ENCODE measurements around the gene BARX2. TPM values are rescaled to one million over a fixed set of nuclear protein-coding genes. Genes with fewer than 3 reads are reported as not detected.
"Not testable (repeated sequence)": the region's sequence is repeated elsewhere in the genome, so short reads cannot be mapped to it uniquely, and the experiment has no call there.

Gene BARX2, protein sequence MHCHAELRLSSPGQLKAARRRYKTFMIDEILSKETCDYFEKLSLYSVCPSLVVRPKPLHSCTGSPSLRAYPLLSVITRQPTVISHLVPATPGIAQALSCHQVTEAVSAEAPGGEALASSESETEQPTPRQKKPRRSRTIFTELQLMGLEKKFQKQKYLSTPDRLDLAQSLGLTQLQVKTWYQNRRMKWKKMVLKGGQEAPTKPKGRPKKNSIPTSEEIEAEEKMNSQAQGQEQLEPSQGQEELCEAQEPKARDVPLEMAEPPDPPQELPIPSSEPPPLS
- total RNA-seq, result 1 to 10 TPM in 1 of 4 donors, not detected in 3; 2.1 TPM

DNA sequence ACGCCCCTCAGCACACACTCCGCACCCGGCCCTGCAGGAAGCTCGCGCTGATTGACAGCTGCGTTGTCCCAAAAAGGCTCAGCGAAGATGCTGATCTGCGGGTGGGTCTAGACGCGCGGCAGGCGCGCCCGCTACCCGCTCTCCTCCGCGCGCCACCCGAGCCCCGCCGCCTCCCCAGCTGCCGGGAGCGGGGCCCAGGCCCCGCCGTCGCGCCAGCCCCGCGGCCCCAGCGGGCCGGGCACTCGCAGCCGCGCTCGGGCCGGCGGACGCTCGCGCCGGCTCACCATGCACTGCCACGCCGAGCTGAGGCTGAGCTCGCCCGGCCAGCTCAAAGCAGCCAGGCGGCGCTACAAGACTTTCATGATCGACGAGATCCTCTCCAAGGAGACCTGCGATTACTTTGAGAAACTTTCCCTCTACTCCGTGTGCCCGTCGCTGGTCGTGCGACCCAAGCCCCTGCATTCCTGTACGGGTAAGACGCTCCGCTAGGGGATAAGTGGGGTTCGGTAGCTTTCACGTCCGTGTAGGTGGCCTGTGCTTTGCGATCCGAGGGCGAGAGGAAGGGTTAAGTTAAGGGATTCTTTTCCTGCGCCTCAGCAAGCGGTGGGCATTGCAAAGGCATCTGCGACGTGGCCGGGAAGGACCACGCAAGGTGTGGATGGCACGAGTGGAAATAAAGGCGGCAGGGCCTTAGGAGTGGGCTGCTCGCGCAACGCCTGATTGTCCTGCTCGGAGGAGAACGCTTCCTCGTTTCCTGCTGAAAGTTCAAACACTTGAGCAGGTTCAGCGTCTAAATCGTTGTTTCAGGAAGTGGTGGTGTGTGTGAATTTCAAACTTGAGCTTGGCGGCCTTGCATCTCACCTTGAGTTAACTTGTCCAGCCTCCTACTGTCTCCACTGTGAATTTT lies at the start of gene BARX2:
Gene BARX2, plus strand, starts transcription at position 98 of the 907 bp plus-strand sequence. Its CDS starts 188 bp downstream, at position 286.
- H3K9me3 ChIP-seq, result no peaks in the 10 kb centered on the region
- H3K4me1 ChIP-seq, result peaks cover 0 to 43% (median 27%) of the 10 kb centered on the region in 3 donors
- no peak within 1 kb of the TSS for H3K27ac ChIP-seq
- peak within 1 kb of the TSS in 1 of 2 donors; percentile 47 for H3K4me3 ChIP-seq
- no peak for ATAC-seq
- H3K36me3 ChIP-seq, result no peaks in the 10 kb centered on the region
- no peak for TF ChIP-seq POLR2A (IDR thresholded peaks at IDR 0.05)
- TF ChIP-seq, protein P1, sequence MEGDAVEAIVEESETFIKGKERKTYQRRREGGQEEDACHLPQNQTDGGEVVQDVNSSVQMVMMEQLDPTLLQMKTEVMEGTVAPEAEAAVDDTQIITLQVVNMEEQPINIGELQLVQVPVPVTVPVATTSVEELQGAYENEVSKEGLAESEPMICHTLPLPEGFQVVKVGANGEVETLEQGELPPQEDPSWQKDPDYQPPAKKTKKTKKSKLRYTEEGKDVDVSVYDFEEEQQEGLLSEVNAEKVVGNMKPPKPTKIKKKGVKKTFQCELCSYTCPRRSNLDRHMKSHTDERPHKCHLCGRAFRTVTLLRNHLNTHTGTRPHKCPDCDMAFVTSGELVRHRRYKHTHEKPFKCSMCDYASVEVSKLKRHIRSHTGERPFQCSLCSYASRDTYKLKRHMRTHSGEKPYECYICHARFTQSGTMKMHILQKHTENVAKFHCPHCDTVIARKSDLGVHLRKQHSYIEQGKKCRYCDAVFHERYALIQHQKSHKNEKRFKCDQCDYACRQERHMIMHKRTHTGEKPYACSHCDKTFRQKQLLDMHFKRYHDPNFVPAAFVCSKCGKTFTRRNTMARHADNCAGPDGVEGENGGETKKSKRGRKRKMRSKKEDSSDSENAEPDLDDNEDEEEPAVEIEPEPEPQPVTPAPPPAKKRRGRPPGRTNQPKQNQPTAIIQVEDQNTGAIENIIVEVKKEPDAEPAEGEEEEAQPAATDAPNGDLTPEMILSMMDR (IDR thresholded peaks at IDR 0.05), result peak in 1 of 4 experiments; percentile 16
- peaks cover 90% of the 10 kb centered on the region for H3K27me3 ChIP-seq
- 6% methylated on average over 2 to 6 of the region's 81 CpGs for WGBS, 2 donors (ENCODE audit: low coverage in 1 of 2)

GRCh38 chr11:129326921-129327320 lies 48.7 kb upstream of the BARX2 start:
- Histone ChIP-seq H3K27ac (no peak overlapping the region), H3K4me1 (peaks cover 0 to 4% (median 0%) of the 10 kb centered on the region in 3 donors), H3K9me3 (no peaks in the 10 kb centered on the region), H3K36me3 (no peaks in the 10 kb centered on the region), H3K4me3 (no peak overlapping the region), H3K27me3 (no peaks in the 10 kb centered on the region)
- ATAC-seq, result no peak
- TF ChIP-seq, protein P1 (IDR thresholded peaks at IDR 0.05), result no peak
- WGBS, 2 donors (ENCODE audit: low coverage in 1 of 2), result 77 to 100% methylated on average over 1 to 2 of the region's 2 CpGs

GRCh38 chr11:129327708-129328107 lies 47.9 kb upstream of the BARX2 start:
- not testable (repeated sequence) for H3K36me3 ChIP-seq, H3K4me3 ChIP-seq, H3K27me3 ChIP-seq, ATAC-seq, H3K27ac ChIP-seq, H3K9me3 ChIP-seq, H3K4me1 ChIP-seq
- WGBS, 2 donors (ENCODE audit: low coverage in 1 of 2), result 60 to 64% methylated on average over 3 to 4 of the region's 4 CpGs

DNA sequence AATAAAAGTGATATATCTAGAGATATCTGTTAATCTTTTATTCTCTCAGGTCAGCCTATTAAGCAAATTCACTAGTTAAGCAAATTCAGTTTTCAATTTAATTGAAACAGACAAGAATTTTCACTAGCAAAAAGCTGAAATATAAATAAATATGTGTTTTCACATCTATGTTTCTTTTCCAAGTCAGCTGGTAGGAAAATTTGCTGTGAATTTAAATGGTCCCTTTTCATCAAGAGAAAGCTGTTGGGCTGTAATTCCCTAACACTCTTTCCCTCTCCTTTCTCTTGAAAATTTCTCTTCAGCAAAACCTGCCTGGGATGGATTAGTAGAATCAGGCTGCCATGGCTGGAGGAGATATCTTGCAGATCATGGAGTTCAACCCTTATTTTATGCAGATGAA lies 46.9 kb upstream of the BARX2 start:
- Histone ChIP-seq H3K36me3 (no peaks in the 10 kb centered on the region), H3K27ac (no peak overlapping the region), H3K27me3 (no peaks in the 10 kb centered on the region), H3K4me1 (peaks cover 0 to 6% (median 0%) of the 10 kb centered on the region in 3 donors), H3K9me3 (no peaks in the 10 kb centered on the region), H3K4me3 (no peak overlapping the region)
- no peak for ATAC-seq
- TF ChIP-seq POLR2AphosphoS5 (IDR thresholded peaks at IDR 0.05) (no peak), EP300 (IDR thresholded peaks at IDR 0.05) (no peak), POLR2A (IDR thresholded peaks at IDR 0.05) (no peak)
- TF ChIP-seq, protein P1 (IDR thresholded peaks at IDR 0.05), result no peak

GRCh38 chr11:129331217-129331616 lies 44.4 kb upstream of the BARX2 start:
- H3K4me3 ChIP-seq, result no peak overlapping the region
- TF ChIP-seq, protein P1 (IDR thresholded peaks at IDR 0.05), result no peak
- no peak for TF ChIP-seq POLR2A (IDR thresholded peaks at IDR 0.05)
- no peak for TF ChIP-seq POLR2AphosphoS5 (IDR thresholded peaks at IDR 0.05)
- TF ChIP-seq EP300 (IDR thresholded peaks at IDR 0.05), result no peak
- H3K27me3 ChIP-seq, result no peaks in the 10 kb centered on the region
- H3K36me3 ChIP-seq, result no peaks in the 10 kb centered on the region
- H3K4me1 ChIP-seq, result peaks cover 0 to 6% (median 0%) of the 10 kb centered on the region in 3 donors
- WGBS, 2 donors (ENCODE audit: low coverage in 1 of 2), result 72 to 87% methylated on average over 3 to 5 of the region's 5 CpGs
- H3K27ac ChIP-seq, result no peak overlapping the region
- ATAC-seq, result no peak
- no peaks in the 10 kb centered on the region for H3K9me3 ChIP-seq
